IPS DF 4.7 (cell line): ENCODE results near the gene WLS.
"Not testable (repeated sequence)": the region's sequence is repeated elsewhere in the genome, so short reads cannot be mapped to it uniquely, and the experiment has no call there.

Source experiments
- DNase-seq: peaks from one replicate; pipeline ENCODE4 v3.0.0-alpha.2; 2013; ENCODE audit warnings: low spot score; ENCODE audit errors: extremely low read depth

The WLS gene

GRCh38 chr1:68201546-68202238, 30.6 kb downstream of the WLS start:
- DNase-seq, result no peak

DNA sequence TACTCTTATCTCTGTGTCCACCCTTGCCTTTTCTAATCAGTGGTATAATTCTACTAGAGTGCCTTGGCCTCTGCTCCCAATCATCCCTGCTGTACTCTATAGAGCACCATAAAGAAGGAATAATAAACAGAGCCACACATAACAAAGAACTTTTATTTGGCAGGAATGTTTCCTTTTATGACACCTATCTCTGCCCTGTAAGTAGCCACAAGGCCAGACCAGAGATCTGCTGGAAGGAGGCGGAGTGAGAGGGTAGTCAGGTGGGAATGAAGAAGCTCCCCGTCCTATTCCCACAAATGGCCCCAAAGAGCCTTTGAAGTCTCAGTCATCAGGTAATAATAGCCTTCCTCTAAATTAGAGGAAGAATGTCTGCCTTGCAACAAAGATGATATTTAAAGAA, 32.7 kb downstream of the WLS start:
- DNase-seq, result no peak

- no peak for DNase-seq
Measured at GRCh38 chr1:68198752-68199151, 33.6 kb downstream of the WLS start.

DNA sequence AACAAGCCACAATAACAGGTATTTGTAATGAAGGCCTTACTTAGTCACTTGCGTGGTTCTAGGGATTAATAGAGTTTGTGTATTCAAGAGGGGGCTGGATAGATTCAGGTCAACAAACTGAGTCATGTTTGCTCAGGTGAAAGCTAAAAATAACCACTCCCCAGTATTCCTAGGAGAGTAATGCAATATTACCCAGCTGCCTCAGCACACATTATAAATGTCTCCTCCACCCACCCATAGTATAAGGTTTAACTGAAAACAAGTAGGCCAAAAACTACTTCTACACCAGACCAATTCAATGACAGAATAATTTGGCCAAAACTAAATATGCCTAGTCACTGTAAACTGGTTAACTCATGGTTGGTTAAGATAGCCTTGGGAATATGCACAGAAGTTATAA, 34.4 kb downstream of the WLS start:
- DNase-seq, result no peak

GRCh38 chr1:68197461-68197860, 34.9 kb downstream of the WLS start:
- DNase-seq, result no peak

GRCh38 chr1:68196676-68197075, 35.6 kb downstream of the WLS start:
- no peak for DNase-seq

DNA sequence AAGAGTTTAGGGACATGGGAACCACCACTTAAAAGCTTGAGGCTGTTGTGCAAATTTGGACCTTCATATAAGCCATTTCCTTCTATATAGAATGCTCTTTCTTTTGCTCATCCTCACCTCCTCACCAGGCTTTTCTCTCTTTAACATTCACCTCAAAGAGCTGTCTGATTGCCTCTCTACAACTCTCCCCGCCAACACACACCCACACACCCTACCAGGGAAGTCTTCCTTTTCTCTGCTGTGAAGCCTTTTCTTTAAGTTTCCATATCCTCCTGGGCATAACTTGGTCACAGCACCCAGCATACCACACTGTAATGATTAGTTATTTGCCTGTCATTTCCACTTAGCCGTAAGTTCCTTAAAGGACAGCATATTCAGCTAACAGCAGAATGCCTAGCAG, 40.6 kb downstream of the WLS start:
- no peak for DNase-seq

DNA sequence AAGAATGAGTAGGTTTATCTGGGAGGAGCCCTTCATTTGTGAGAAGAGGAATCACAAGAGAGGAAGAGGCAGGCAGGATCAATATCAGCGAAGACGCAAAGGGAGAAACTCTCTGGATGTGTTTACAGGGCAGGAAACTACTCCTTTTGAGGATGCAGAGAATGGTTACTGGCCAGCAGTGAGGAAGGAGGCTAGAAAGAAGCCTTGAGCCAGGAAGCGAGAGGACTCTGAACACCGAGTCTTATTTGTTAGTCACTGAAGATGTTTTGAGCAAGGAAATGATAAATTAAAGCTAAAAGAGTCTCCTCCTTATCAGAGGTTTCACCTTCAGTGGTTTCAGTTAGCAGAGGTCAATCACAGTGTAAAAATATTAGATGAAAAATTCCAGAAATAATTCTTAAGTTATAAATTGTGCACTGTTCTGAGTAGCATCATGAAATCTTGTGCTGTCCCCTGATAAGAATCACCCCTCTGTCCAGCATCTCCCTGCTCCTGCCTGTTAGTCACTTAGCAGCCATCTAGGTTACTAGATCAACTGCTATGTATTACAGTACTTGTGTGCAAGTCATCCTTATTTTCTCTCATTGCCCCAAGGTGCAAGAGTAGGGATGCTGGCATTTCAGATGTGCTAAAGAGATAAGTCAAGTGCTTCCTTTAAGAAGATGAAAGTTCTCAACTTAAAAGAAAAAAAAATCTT, 43.5 kb downstream of the WLS start:
- DNase-seq, result no peak

DNA sequence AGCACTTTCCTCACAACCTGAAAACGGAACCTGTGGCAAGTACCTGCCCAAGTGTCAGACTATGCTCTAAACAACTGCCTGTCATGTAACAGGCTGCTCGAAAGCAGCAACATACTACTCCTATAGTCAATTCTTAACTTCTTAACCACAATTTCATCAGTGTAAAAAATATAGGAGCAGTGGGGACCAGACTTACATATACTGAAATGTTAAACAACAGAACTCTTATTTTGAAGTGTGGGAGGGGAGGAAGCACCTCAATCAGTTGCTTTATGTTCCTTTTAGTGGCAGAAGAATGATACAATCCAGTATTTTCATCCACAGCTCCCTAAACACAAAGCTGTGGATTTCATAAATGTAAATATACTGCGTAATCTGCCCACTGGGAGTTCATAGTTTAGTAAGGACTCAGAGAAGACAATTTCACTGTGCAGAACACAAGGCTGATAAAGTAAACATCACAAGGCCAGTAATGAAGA, 44.2 kb downstream of the WLS start:
- DNase-seq, result no peak

DNA sequence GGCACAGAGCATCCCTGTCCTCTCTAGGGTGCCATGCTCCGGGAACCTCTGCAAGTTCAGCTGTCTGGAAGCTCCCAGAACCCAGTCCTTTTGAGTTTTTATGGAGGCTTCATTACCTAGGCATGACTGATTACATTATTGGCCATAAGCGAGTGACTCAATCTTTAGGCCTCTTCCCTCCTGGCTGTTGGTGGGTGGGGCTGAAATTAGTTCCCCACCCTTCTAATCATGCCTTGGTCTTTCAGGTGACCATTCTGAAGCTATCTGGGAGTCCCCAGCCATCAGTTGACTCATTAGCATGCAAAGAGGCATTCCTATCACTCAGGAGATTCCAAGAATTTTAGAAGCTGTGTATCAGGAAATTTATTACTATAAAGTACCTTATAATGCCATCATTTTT, 46.6 kb downstream of the WLS start:
- no peak for DNase-seq

GRCh38 chr1:68183895-68184294, 48.4 kb downstream of the WLS start:
- no peak for DNase-seq

- no peak for DNase-seq
Measured at GRCh38 chr1:68181165-68181556, 51.2 kb downstream of the WLS start.

GRCh38 chr1:68180441-68181164, 51.7 kb downstream of the WLS start:
- DNase-seq, result no peak

DNA sequence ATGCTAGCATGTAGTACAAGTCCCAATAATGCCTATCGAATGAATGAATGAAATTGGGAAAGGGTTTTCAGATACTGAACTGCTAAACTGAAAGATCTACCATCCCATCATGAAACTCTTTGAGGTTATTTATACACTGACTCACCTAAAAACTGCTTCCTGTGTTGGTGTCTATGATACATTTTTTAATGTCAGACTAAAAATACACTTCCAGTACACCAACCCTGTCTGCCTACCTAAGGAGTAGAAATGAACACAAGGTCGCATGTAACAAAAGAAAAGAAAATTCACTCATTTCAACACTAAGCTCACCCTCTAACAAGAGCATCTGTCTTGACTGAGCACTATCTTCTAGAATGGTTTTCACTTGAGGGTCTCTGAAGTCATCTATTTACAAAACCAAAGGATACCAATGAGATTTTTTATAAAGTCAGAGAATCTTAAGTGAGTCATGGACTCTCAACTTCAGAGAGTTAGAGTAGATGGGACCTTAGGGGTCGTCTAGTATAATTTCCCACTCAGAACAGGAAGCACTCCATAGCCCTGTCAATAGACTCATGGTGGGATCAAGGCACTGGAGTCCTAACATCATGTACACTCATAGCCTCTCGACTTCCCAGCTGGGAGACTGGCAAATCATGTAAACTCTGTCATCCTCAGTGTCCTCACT, 53.4 kb downstream of the WLS start:
- DNase-seq, result no peak

DNA sequence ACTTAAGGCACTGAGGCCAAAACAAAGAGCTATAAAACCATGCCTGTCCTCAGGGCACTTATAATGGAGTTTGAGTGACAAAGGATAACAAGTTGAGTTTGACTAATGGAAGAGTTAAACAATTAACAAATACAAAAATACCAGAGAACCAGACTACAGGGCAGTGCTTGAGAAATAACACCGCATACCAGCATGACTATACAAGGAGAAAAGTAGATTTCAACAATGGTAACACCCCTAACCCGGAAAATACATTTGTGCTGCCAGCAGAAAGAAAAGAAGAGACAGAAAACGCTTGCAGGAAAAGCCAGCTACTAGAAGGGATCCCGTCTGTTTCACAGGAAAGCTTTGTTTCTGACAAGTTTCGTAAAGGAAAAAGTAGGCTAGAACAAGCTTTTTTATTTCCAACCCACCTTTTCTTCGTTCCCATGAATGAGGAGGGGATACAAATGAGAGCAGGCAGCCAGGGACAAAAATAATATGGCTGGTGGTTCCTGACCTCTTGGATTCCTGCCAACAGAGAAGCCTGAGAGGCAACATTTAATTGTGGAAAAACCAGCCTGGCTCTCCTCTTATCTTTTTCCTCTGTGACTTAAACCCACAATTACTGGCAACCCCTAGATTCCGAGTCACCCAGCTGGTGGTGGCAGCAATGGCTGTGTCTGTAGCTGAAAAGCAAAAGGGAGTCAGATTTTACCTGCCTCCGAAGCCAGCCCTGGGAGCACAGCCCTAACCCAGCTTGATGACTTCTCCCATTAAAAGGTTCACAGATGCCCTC, 56.5 kb downstream of the WLS start:
- DNase-seq, result no peak

GRCh38 chr1:68174738-68175113, 57.6 kb downstream of the WLS start:
- no peak for DNase-seq

DNA sequence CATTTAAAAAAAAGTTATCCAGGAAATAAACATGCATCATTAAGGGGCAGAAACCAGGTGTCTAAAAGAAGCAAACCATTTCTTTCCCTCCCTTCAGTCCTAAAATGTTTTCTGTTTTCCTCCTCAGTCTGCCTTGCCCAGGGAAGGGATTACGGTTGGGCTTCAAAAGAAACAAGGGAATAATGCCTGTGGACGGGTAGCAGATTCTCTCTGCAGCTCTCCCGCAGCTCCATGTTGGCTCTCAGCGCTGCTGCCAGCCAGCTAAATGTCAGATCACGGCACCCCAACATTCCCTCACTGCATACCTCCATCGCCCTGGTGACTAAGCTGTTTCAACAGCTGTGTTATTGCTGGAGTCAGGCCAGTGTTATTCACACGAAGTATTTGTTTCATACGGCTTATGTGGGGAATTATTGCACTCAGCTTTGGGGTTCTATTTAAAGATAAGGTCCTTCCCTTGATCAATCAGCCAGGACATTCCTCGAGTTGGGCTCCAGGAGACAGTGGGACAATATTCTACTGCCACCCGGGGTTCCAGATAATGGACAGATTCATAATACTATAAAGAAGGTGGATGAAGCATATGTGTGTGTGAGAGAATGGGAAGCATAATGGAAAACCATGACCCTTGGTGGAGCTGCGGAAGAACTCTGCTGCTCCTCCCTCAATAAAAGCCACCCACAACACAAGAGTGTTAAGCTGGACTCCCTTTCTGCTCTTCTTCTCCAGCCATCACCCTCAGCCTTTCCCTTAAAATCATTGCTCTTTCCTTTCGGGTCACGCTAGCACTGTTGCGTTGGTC, 58.2 kb downstream of the WLS start:
- no peak for DNase-seq

DNA sequence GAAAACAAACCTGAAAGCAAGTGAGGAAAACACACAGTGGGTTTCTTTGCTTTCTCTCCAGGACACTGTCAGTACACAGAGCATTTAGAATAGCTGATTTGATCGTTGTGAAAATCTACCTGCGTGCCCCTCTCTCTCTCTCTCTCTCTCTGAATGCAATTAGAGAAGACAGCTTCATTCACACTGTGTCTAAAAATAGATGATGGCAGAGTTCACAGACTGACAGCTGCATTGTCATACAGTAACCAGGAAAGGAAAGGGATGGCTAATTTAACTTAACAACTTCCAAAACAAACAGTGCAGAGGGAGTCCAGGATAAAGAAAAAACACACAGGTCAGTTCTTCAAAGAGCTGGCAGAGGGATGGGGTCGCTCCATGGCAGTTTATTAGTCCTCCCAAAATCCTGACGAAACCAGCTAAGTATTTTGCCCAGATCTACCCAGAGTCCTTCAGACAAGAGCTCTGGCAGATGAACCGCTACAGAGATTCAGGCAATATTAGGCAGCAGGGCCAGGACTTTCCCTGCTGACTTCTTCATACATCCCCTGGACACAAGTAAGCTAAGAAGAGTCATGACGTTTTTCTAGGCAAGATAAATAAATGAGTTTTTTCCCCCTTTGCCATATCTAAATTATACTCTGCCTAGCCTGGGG, 58.9 kb downstream of the WLS start:
- no peak for DNase-seq

DNA sequence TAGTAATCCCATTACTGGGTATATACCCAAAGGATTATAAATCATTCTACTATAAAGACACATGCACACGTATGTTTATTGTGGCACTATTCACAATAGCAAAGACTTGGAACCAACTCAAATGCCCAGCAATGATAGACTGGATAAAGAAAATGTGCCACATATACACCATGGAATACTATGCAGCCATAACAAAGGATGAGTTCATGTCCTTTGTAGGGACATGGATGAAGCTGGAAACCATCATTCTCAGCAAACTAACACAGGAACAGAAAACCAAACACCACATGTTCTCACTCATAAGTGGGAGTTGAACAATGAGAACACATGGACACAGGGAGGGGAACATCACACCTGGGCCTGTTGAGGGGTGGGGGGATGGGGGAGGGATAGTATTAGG, 60.5 kb downstream of the WLS start:
- not testable (repeated sequence) for DNase-seq
